Vagina (tissue), 2 donors: ENCODE results near the gene SYCP2. TPM values are rescaled to one million over a fixed set of nuclear protein-coding genes. Genes with fewer than 3 reads are reported as not detected.

Experiments
- DNase-seq, 2 donors: peaks; one replicate each; pipeline ENCODE4 v3.0.0-alpha.2; 2017; ENCODE audit errors: extremely low spot score in 2 of 2
- H3K27ac ChIP-seq: fragments of 200-600 bp; sonication (generic); one replicate; pipeline ENCODE4 v1.5.1; 2019
- H3K27me3 ChIP-seq: fragments of 200-600 bp; sonication (generic); one replicate; pipeline ENCODE4 v1.5.1; 2019
- H3K36me3 ChIP-seq, 2 donors: fragments of 200-600 bp; sonication (generic); one replicate each; pipeline ENCODE4 v1.5.1; 2017 to 2019
- H3K4me1 ChIP-seq: fragments of 200-600 bp; sonication (generic); one replicate; pipeline ENCODE4 v1.5.1; 2019
- H3K4me3 ChIP-seq, 2 donors: fragments of 200-600 bp; sonication (generic); 1 replicate in 1 of 2; 2 replicates in 1 of 2; pipeline ENCODE4 v1.5.1; 2016 to 2019
- H3K9me3 ChIP-seq: fragments of 200-600 bp; sonication (generic); one replicate; pipeline ENCODE4 v1.5.1; 2019
- CTCF ChIP-seq, 3 experiments: fragments of 450-650 bp in 2 of 3; fragments of 200-600 bp in 1 of 3; sonication (generic) in 1 of 3; IDR thresholded peaks; one replicate each; pipeline ENCODE4 v1.5.1; 2017 to 2019; ENCODE audit warnings: antibody characterized with exemption in 3 of 3, mild to moderate bottlenecking in 2 of 3, moderate library complexity in 2 of 3
- POLR2A ChIP-seq, 2 donors: fragments of 450-650 bp; IDR thresholded peaks; one replicate each; pipeline ENCODE4 v1.6.1; 2017; ENCODE audit warnings: antibody characterized with exemption in 2 of 2, mild to moderate bottlenecking in 2 of 2, moderate library complexity in 2 of 2
- POLR2AphosphoS5 ChIP-seq, 2 donors: sonication (generic); formaldehyde crosslinking; IDR thresholded peaks; one replicate each; pipeline ENCODE4 v1.9.0; 2017; ENCODE audit warnings: antibody characterized with exemption in 2 of 2, mild to moderate bottlenecking in 2 of 2, low read depth in 1 of 2; ENCODE audit not compliant: insufficient read depth in 1 of 2
- intact Hi-C: fragments of 100-400 bp; cut with DNase I; formaldehyde crosslinking; loops from one replicate; pipeline ENCODE4 v1.15.1; 2023
- total RNA-seq: library from RNA; depleted of rRNA; stranded (reverse); fragments of >200 nt; gene quantifications from one replicate; pipeline ENCODE4 v1.2.3, GENCODE V29; 2016

SYCP2 gene
- total RNA-seq, 1 donor from 2014 or later, result 3.2 TPM

- DNase-seq, result no peak
- no peaks in the 10 kb centered on the region for H3K36me3 ChIP-seq
- no peak overlapping the region for H3K4me3 ChIP-seq
- intact Hi-C loops, result no loop called here
- peaks cover 15% of the 10 kb centered on the region for H3K4me1 ChIP-seq
- H3K27me3 ChIP-seq, result no peaks in the 10 kb centered on the region
- TF ChIP-seq CTCF (IDR thresholded peaks at IDR 0.05), result no peak
- no peak for TF ChIP-seq POLR2AphosphoS5 (IDR thresholded peaks at IDR 0.05; ENCODE audit: insufficient read depth in 1 of 2, low read depth in 1 of 2)
- TF ChIP-seq POLR2A (IDR thresholded peaks at IDR 0.05), result no peak
- no peaks in the 10 kb centered on the region for H3K9me3 ChIP-seq
- H3K27ac ChIP-seq, result no peak overlapping the region
Measured at GRCh38 chr20:59821788-59822187, 111.6 kb downstream of the SYCP2 start.

GRCh38 chr20:59821201-59821600 is 112.2 kb downstream of the SYCP2 start:
- H3K36me3 ChIP-seq, result no peaks in the 10 kb centered on the region
- TF ChIP-seq CTCF (IDR thresholded peaks at IDR 0.05) (no peak), POLR2AphosphoS5 (IDR thresholded peaks at IDR 0.05; ENCODE audit: insufficient read depth in 1 of 2, low read depth in 1 of 2) (no peak)
- H3K4me3 ChIP-seq, result no peak overlapping the region
- no peaks in the 10 kb centered on the region for H3K27me3 ChIP-seq
- H3K27ac ChIP-seq, result no peak overlapping the region
- no peaks in the 10 kb centered on the region for H3K9me3 ChIP-seq
- peak in 1 of 2 donors; percentile 47 for DNase-seq
- peaks cover 15% of the 10 kb centered on the region for H3K4me1 ChIP-seq
- intact Hi-C loops, result no loop called here

- Histone ChIP-seq H3K27ac (no peak overlapping the region), H3K36me3 (no peaks in the 10 kb centered on the region), H3K9me3 (no peaks in the 10 kb centered on the region), H3K4me3 (no peak overlapping the region), H3K4me1 (peaks cover 15% of the 10 kb centered on the region), H3K27me3 (no peaks in the 10 kb centered on the region)
- intact Hi-C loops, result no loop called here
- TF ChIP-seq POLR2AphosphoS5 (IDR thresholded peaks at IDR 0.05; ENCODE audit: insufficient read depth in 1 of 2, low read depth in 1 of 2) (no peak), POLR2A (IDR thresholded peaks at IDR 0.05) (no peak), CTCF (IDR thresholded peaks at IDR 0.05) (no peak)
- peak in 1 of 2 donors; percentile 81 for DNase-seq
Measured at GRCh38 chr20:59820204-59821041, 113.0 kb downstream of the SYCP2 start.

- Histone ChIP-seq H3K9me3 (no peaks in the 10 kb centered on the region), H3K4me3 (no peak overlapping the region), H3K27me3 (no peaks in the 10 kb centered on the region), H3K36me3 (no peaks in the 10 kb centered on the region), H3K4me1 (peaks cover 15% of the 10 kb centered on the region), H3K27ac (no peak overlapping the region)
- TF ChIP-seq POLR2AphosphoS5 (IDR thresholded peaks at IDR 0.05; ENCODE audit: insufficient read depth in 1 of 2, low read depth in 1 of 2), result no peak
- no peak for TF ChIP-seq POLR2A (IDR thresholded peaks at IDR 0.05)
- no peak for TF ChIP-seq CTCF (IDR thresholded peaks at IDR 0.05)
- peak in 1 of 2 donors; percentile 70 for DNase-seq
- intact Hi-C loops, result no loop called here
Measured at GRCh38 chr20:59819496-59820203, 113.8 kb downstream of the SYCP2 start.

GRCh38 chr20:59818911-59819310 is 114.5 kb downstream of the SYCP2 start:
- Histone ChIP-seq H3K4me3 (no peak overlapping the region), H3K9me3 (no peaks in the 10 kb centered on the region), H3K4me1 (peaks cover 11% of the 10 kb centered on the region), H3K27me3 (no peaks in the 10 kb centered on the region), H3K36me3 (no peaks in the 10 kb centered on the region), H3K27ac (no peak overlapping the region)
- DNase-seq, result peak in 1 of 2 donors; percentile 32
- intact Hi-C loops, result no loop called here
- no peak for TF ChIP-seq POLR2AphosphoS5 (IDR thresholded peaks at IDR 0.05; ENCODE audit: insufficient read depth in 1 of 2, low read depth in 1 of 2)
- TF ChIP-seq CTCF (IDR thresholded peaks at IDR 0.05), result no peak
- no peak for TF ChIP-seq POLR2A (IDR thresholded peaks at IDR 0.05)
